Gastroesophageal sphincter (tissue), 3 donors: ENCODE data around the gene AUTS2.

Experiments used
- CTCF ChIP-seq, 4 experiments: fragments of 200-600 bp in 2 of 4; fragments of 450-650 bp in 2 of 4; sonication (generic) in 1 of 4; IDR thresholded peaks; one replicate each; pipeline ENCODE4 v1.5.1; 2017 to 2019; ENCODE audit warnings: antibody characterized with exemption in 4 of 4, mild to moderate bottlenecking in 2 of 4, moderate library complexity in 2 of 4
- EP300 ChIP-seq: sonication (generic); formaldehyde crosslinking; IDR thresholded peaks from one replicate; pipeline ENCODE4 v1.6.1; 2017; ENCODE audit warnings: antibody characterized with exemption, mild to moderate bottlenecking

- TF ChIP-seq CTCF (IDR thresholded peaks at IDR 0.05) (no peak), EP300 (no peak)
These were observed 245.4 kb downstream of the AUTS2 start for GRCh38 chr7:69843653-69844052.
